ENCODE results near the gene HIPK1.
"Not testable (repeated sequence)": the region's sequence is repeated elsewhere in the genome, so short reads cannot be mapped to it uniquely, and the experiment has no call there.

The HIPK1 gene

DNA sequence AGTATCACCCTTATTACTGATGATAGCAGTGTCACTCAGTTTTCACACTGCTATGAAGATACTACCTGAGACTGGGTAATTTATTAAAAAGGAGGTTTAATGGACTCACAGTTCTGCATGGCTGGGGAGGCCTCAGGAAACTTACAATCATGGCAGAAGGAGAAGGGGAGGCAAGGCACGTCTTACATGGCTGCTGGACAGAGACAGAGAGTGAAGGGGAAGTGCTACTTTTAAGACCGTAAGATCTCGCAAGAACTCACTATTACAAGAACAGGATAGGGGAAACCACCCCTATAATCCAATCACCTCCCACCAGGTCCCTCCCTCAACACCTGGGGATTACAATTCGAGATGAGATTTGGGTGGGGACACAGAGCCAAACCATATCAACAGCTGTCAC is 77.7 kb downstream of the HIPK1 start:
- in situ Hi-C loops (cut with MboI; ENCODE audit: low sequenced_read_pairs), result not testable (repeated sequence)

DNA sequence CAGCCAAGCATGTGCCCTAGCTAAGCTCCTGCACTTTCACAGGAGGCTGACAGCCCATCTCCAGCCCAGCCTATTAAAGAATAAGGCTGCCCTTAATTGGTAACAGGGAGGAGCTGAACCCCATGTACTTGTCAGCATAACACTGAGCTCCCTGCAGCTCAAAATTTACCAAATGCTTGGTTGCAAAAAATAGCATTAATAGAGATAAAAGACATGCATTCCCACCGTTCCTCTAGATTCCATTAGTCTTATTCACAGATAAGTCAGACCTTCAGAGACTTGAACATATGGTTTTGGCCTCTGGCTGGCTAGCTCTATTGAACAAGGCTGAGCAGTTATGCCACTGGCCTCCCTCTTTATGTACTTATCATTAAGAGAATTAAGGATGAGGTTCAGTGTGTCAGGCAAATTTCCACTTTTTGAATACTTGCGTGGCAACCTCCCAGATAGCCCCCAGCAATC is 79.4 kb downstream of the HIPK1 start:
- in situ Hi-C loops (cut with MboI; ENCODE audit: low sequenced_read_pairs), result no loop called here

DNA sequence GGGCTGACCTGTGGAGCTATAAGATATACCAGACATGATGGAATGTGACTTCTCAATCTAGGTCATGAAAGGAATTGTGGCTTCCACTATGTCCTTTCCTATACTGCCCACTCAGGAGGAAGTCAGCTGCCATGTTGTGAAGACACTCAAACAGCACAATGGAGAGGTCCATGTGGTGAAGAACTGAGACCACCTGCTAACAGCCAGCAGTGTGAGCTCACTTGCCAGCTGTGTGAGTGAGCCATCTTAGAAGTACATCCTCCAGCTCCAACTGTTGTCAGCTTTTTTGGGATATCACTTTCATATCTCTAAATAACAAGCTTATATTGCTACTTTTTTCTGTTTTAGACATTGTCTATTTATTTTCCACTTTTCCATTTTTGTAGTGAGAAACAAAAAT is 79.9 kb downstream of the HIPK1 start:
- in situ Hi-C loops (cut with MboI; ENCODE audit: low sequenced_read_pairs), result no loop called here

DNA sequence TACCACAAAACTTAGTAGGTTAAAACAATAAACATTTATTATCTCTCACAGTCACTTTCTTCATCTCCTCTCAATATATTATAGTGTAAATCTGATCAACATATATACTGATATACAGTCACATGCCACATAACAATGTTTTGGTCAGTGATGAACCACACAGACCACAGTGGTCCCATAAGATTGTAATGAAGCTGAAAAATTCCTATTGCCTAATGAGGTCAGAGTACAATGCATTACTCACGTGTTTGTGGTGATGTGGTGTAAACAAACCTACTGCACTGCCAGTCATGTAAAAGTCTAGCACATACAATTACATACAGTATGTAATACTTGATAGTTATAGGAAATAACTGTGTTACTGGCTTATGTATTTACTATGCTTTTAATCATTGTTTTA is 80.3 kb downstream of the HIPK1 start:
- in situ Hi-C loops (cut with MboI; ENCODE audit: low sequenced_read_pairs), result no loop called here

DNA sequence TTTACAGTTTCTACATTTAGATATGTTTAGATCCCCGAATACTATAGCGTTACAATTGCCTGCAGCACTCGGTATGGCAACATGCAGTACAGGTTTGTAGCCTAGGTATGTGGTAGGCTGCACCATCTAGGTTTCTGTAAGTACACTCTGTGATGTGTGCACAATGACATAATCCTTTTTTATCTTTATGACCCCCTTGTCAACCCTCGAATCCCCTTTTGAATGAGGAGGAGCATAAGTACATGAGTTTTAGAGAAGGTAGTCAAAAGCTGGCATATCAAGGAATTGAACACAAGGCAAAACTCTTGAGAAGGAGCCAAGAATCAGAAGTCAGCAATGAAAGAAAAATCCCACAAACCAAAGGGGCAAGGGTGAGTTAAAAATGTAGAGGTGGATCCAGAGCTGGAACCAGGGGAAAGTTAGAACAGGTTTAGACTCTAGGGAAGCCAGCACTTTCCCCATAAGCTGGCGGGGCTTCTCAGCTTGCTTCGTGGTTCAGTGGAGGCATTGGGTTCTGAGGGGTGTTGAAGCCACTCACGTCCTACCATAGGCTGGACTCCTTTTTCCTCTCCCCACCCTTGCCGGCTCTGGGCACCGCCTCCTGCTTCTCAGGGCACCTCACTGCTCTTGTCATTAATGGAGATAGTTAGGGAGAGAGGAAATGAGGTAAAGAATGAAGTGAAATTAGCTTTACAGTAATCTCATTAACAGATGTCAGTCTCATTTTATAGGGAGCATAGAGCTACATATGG is 81.5 kb downstream of the HIPK1 start:
- in situ Hi-C loops (cut with MboI; ENCODE audit: low sequenced_read_pairs), result no loop called here

DNA sequence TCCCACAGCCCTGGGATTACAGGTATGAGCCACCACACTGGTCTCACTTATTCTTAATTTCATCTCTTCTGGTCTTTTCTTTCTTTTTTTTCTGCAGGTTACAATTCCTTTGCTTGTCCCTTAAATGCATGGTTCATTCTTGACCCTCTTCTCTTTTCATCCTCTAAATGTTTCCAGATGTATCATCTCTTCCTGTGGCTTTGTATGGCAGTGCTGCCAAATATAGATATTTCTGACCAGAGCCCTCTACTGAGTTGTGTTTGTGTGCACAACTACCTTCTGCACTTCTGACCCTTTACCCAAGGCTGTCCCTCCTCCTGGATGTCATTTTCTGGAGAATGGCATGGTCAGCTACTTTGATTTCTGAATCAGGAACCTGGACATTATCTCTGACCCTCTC is 82.7 kb downstream of the HIPK1 start:
- in situ Hi-C loops (cut with MboI; ENCODE audit: low sequenced_read_pairs), result no loop called here

DNA sequence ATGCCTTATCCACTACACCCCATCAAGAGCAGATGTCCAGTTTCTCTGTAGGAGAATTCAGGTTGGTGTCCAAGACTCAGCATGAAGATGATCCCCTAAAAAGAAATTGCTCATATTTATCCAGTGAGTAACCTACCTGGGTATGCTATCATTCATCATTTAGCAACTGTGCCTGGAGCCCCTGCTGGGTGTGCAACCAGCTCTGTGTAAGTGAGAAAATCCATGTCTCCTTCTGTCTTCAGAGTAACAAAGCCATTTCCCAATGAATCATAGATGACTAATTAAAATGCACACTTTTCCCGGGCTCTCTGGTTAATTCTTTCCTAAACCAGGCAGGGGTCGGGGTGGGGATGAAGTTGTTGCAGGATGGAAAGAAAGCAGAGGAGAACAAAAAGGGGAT is 86.0 kb downstream of the HIPK1 start:
- in situ Hi-C loops (cut with MboI; ENCODE audit: low sequenced_read_pairs), result no loop called here

DNA sequence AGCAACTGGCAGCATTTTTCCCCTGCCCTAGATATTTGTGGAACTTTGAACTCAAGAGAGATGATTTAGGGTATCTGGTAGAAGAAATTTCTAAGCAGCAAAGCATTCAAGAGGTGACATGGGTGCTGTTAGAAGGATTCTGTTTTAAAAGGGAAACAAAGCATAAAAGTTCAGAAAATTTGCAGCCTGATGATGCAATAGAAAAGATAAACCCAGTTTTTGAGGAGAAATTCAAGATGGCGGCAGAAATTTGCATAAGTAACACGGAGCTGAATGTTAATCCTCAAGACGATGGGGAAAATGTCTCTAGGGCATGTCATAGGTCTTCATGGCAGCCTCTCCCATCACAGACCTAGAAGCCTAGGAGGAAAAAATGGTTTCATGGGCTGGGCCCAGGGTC is 90.6 kb downstream of the HIPK1 start:
- in situ Hi-C loops (cut with MboI; ENCODE audit: low sequenced_read_pairs), result not testable (repeated sequence)

DNA sequence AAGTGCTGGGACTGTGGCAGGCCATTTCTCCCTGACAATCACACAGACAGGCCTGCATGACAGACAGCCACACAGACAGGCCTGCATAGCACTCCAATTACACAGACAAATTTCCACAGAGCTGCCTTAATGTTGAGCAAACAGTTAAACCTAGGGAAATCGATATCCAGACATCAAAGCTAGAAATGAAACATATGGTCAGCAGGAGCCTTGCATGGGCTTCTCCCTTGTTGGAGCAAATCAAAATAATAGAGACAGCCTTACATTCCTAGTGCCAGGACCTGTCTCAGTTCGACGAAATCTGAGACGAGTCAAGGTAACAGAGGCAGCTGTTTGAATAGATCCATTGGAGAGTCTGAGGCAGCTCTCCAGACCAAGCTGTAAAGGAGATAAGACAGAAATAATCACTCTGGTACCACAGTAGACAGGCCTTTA is 92.6 kb downstream of the HIPK1 start:
- in situ Hi-C loops (cut with MboI; ENCODE audit: low sequenced_read_pairs), result no loop called here

DNA sequence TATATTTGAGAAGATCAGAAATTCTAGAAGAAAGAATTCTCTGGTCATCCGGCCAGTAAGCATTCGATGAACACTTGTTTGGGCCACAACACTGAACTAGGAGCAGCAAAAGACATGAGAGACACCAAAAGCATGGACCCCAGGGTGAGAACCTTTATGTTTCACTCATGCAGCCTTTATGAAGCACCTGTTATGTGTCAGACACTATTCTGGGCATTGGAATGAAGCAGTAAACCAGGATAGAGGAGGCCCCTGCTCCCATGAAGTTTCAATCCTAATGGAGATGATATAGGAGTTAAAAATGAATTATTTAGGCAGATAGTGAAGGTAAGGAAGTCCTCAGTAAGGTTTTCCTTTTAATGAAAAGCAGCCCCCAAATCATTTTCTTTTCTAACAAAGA is 93.8 kb downstream of the HIPK1 start:
- in situ Hi-C loops (cut with MboI; ENCODE audit: low sequenced_read_pairs), result no loop called here

DNA sequence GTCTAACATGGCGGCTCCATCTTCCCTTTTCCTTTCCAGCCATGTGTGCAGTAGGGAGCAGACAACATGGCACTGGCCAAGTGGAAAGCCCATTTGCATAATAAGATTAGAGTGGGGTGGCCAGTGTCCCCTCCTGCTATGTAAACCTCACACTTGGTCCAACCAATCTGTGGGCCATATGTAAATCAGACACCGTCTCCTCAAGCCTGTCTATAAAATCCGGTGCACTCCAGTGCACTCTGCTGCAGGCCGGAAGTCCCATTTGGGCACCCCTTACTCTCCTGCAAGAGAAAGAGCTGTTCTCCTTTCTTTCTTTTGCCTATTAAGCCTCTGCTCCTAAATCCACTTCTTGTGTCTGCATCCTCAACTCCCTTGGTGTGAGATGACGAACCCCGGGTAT is 94.3 kb downstream of the HIPK1 start:
- in situ Hi-C loops (cut with MboI; ENCODE audit: low sequenced_read_pairs), result no loop called here

DNA sequence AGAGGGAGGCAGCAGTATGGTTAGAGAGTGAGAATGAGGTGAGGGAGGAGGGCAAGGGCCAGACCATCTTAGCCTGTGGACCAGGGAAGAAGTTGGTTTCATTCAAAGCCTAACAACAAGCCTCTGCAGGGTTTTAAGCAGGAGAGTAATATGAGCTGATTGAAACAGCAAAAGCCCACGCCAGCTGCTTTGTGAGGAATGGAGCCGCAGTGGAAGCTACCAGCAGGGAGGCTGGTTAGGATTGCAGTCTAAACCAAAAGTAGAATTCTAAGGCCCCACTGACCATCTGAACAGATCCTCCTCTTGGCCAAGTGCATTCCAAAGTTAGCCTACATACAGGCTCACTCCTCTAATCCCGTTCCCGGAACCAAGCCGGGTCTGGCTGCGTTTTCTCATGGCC is 94.9 kb downstream of the HIPK1 start:
- in situ Hi-C loops (cut with MboI; ENCODE audit: low sequenced_read_pairs), result no loop called here

DNA sequence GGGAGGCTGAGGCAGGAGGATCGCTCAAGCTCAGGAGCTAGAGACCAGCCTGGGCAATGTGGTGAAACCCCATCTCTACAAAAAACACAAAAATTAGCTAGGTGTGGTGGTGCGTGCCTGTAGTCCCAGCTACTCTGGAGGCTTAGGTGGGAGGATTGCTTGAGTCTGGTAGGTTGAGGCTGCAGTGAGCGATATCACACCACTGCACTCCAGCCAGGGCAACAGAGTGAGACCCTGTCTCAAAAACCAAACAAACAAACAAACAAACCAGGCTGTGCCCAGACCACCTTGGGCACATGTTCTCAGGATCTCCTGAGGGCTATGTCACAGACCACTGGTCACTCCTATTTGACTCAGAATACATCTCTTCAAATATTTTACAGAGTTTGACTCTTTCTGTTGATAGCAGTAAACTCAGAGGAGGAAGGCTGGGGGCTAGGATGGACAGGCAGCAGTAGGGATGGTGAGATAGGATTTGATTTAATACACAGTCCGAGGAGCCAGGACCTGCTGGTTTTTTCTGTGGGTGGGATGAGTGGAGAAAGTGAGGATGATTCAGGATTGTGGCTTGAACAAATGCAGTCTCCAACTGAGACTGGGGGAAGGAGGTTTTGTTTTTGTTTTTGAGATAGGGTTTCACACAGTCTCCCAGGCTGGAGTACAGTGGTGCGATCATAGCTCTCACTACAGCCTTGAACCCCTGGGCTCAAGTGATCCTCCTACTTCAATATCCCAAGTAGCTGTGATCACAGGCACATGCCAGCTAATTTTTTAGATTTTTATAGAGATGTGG is 96.7 kb downstream of the HIPK1 start:
- in situ Hi-C loops (cut with MboI; ENCODE audit: low sequenced_read_pairs), result no loop called here

DNA sequence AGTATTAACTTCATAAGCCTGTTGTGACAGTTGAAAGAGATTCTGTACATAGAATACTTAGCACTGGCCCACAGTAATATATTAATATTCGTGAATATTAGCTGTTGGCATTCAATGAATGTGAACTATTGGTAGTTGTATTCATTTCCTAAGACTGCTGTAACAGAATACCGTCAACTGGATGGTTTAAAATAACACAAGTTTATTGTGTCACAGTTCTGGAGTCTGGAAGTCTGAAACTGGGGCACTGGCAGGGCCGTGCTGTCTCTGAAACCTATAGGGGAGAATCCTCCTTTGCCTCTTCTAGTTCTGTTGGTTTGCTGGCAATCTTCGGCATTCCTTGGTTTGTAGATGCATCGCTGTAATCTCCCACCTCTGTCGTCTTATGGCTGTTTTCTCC is 97.7 kb downstream of the HIPK1 start:
- in situ Hi-C loops (cut with MboI; ENCODE audit: low sequenced_read_pairs), result no loop called here
